ENCODE results near the gene TMEM9.

TMEM9 gene

DNA sequence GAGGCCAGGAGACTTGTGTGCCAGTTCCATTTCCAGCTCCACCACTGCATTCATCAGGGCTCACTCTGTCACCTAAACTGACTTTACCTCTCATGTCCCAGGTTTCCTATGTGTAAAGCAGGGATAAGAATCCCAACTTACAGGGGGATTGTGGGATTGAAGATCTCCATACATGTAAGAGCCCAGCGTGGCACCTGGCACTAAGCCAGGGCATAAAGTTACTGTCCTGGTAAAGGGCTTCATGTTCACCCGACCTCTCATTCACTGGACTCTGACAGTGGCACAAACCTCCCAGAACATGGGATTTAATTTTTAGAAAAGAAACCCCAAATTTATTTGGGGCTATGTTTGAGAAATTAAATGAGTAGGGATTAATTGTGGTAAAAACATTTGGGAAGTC is 27.5 kb upstream of the TMEM9 start:
- no peak for DNase-seq (ENCODE audit: low spot score)
- TF ChIP-seq, protein P1, sequence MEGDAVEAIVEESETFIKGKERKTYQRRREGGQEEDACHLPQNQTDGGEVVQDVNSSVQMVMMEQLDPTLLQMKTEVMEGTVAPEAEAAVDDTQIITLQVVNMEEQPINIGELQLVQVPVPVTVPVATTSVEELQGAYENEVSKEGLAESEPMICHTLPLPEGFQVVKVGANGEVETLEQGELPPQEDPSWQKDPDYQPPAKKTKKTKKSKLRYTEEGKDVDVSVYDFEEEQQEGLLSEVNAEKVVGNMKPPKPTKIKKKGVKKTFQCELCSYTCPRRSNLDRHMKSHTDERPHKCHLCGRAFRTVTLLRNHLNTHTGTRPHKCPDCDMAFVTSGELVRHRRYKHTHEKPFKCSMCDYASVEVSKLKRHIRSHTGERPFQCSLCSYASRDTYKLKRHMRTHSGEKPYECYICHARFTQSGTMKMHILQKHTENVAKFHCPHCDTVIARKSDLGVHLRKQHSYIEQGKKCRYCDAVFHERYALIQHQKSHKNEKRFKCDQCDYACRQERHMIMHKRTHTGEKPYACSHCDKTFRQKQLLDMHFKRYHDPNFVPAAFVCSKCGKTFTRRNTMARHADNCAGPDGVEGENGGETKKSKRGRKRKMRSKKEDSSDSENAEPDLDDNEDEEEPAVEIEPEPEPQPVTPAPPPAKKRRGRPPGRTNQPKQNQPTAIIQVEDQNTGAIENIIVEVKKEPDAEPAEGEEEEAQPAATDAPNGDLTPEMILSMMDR (IDR thresholded peaks at IDR 0.05; ENCODE audit: extremely low read depth, missing control alignments) = no peak

DNA sequence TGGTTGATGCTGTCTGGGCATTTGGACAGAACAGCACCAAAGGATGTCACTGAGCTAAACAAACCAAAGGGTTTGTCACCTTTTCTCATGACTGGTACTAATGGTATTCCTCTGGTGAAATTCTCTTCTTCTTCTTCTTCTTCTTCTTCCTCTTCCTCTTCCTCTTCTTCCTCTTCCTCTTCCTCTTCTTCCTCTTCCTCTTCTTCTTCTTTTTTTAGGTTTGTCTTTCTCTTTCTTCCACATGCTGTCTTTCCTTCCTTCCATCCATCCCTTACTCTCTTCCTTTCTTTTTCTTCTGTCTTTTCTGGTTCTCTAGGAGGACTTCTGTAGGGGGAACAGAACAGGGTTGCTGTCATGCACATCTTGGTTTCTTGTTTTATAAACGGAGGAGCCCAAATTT is 27.0 kb upstream of the TMEM9 start:
- TF ChIP-seq, protein P1 (IDR thresholded peaks at IDR 0.05; ENCODE audit: extremely low read depth, missing control alignments) = no peak

DNA sequence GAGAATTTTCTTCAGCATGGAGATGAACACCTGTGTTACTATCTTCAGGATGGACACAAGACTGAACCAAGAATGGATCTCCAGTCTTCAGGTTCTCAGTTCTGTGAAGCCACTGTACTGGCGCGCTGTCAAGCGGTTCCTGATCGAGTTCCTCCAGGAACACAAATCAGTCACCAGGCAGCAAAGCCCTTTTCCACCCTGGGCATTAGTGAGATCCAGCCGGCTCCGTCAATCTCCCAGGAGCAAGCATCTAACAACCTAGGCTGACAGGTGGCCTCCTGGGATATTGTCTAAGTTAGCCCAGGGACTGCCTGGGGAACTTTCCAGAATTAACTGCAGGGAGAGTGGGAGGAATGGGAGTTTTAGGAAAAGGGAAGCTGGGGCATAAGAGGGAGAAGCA is 26.6 kb upstream of the TMEM9 start:
- DNase-seq (ENCODE audit: low spot score) = no peak

More for the DNA sequence above, 27.0 kb upstream of the TMEM9 start:
- no peak for DNase-seq (ENCODE audit: low spot score)

DNA sequence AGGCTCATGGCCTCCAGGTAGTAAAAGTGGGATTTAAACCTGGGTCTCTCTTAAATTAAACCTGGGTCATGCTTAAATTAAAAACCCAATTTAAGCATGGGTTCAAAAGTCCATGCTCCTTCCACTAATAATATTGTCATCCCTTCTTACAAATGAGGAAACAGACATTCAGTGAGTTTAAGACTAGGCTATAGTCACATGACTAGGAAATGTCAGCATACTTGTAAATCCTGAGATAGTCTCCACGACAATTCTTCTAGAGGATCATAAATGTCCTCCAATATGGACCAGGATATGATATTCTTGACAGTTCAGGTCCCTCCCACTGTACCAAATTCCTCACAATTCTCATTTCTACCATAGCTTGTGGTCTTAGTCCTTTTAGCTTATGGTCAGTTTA is 25.9 kb upstream of the TMEM9 start:
- no peak for DNase-seq (ENCODE audit: low spot score)
- TF ChIP-seq, protein P1 (IDR thresholded peaks at IDR 0.05; ENCODE audit: extremely low read depth, missing control alignments) = no peak

More for the DNA sequence above, 26.6 kb upstream of the TMEM9 start:
- TF ChIP-seq, protein P1 (IDR thresholded peaks at IDR 0.05; ENCODE audit: extremely low read depth, missing control alignments) = no peak

DNA sequence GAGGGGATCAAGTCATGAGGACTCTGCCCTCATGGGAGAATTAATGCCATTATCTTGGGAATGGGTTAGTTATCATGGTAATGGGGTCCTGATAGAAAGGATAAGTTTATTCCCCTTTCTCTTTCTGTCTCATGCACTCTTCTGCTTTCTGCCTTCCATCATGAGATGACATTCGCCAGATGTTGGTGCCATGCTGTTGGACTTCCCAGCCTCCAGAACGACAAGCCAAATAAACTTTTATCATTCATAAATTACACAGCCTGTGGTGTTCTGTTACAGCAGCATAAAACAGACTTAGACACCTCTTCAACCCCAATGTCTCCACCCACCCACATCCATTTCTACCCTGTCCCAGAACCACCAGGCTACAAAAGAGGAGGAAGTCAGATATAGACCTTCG is 24.4 kb upstream of the TMEM9 start:
- no peak for DNase-seq (ENCODE audit: low spot score)
- TF ChIP-seq, protein P1 (IDR thresholded peaks at IDR 0.05; ENCODE audit: extremely low read depth, missing control alignments) = no peak

DNA sequence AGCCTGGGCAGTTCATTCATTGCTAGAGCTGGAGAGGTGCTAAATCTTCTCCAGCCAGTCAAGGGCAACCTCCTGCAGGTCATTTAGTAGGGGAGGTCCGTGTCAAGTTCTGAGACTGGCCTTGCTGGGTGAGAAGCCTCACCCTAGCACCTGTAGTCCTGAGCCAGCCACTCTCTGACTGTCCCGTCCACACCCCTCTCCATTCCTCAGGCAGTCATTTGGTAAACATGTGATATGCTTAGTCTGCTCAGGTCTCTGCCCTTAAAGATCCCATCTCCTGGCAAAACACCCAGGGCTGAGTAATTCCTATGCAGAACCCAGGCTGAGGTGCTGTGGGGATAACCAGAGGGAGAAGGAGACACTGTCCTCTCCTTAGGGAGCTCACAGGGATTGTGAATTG is 22.7 kb upstream of the TMEM9 start:
- DNase-seq (ENCODE audit: low spot score) = no peak
- TF ChIP-seq, protein P1 (IDR thresholded peaks at IDR 0.05; ENCODE audit: extremely low read depth, missing control alignments) = no peak

DNA sequence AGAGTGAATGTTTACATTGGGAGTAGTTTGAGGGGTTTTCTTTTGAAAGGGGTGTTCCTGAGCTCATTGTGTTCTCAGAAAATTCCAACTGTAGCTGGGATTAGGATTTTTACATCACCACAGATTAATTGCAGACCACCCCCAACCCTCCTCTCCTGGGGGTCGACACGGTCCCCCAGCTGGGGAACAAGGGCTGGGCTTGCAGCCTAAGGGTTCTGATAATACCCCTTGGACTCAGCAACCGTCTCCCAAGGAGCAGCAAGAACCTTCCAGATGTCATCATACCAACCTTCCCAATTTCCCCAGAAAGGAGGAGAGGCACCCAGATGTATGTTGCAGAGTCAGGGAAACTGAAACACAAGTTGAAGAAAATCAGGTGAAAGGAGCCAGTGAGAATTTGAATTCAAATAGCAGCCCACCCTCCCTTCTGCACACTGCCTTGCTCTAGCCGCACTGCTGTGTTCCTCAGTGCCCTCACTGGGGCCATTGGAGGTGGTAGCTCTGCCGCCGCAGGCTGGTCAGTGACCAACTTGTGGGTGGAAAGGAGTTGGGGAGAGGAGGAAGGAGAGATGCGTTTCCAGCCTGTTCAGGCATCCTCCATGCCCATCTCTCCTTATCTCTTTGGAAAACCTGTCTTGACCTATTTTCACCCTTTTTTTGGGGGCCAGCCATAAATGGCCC is 21.7 kb upstream of the TMEM9 start:
- TF ChIP-seq, protein P1 (IDR thresholded peaks at IDR 0.05; ENCODE audit: extremely low read depth, missing control alignments) = no peak
- no peak for DNase-seq (ENCODE audit: low spot score)
